NCI-H2196 (cell line): Measurements from ENCODE around the gene KLHL29.

Source experiments
- DNase-seq: peaks from one replicate; lab custom pipeline; 2025; ENCODE audit not compliant: unreplicated experiment; lab: John Stamatoyannopoulos, UW

KLHL29 gene

DNA sequence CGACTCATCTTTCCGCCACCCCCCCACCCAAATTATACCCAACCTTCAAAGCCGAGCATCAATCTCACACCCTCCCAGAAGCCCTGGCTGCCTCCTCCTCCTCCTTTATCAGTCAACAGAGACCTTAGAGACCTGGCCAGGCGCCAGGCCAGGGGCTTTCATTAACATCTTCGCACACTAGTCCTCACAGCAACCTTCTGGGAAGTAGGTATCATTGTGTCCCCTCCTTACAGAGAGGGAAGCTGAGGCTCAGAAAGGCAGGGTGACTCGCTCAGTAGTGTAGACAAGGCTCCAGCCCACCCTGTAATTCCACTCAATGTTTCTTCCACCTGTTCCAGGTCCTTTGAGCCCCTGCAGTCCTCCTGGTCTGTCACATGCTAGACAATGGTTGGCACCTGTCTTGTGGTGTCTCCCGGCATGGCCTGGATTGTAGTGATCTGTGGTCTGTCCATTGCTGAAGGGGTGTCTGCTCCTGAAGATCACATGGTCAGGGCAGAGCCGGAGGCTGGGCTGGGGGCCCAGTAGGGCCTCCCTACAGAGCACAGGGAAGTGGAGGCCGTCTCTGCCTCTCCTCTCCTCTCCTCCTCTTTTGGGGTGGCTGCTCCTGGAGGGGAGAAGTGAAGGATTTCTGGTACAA is 36.0 kb downstream of the KLHL29 start:
- no peak for DNase-seq

DNA sequence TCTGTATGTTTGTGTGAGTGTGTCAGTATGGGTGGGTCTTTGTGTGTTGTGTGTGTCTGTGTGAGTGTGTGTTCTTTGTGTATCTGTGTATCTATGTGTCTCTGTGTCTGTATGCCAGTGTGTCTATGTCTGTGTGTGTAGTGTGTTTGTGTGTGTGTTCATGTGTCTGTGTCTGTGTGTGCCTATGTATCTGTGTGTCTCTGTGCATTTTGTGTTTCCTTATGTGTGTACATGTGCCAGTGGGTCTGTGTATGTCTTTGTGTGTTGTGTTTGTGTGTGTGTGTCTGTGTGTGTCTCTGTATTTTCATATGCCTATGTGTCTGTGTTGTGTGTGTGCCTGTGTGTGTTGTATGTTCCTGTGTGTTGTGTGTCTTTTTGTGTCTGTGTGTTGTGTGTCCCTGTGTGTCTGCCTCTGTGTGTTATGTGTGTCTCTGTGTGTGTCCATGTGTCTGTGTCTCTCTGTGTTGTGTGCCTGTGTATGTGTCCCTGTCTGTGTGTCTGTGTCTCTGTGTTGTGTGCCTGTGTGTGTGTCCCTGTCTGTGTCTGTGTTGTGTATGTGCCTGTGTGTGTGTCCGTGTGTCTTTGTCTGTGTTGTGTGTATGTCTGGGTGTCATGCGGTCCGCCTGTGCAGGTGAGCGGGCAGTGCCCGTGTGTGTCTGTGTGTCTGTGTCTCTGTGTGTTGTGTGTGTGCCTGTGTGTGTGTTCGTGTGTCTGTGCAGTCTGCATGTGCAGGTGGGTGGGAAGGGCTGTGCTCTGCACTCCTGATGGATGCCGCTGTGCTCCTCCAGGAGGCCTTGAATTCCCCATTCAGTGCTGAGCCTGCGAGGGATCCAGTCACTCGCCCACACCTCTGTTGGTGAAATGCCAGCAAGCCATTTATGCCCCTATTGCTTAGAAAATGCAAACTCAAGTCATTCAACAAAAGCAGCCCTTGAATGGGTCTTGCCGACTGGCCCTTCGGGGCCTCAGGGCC is 37.4 kb downstream of the KLHL29 start:
- DNase-seq = no peak

DNA sequence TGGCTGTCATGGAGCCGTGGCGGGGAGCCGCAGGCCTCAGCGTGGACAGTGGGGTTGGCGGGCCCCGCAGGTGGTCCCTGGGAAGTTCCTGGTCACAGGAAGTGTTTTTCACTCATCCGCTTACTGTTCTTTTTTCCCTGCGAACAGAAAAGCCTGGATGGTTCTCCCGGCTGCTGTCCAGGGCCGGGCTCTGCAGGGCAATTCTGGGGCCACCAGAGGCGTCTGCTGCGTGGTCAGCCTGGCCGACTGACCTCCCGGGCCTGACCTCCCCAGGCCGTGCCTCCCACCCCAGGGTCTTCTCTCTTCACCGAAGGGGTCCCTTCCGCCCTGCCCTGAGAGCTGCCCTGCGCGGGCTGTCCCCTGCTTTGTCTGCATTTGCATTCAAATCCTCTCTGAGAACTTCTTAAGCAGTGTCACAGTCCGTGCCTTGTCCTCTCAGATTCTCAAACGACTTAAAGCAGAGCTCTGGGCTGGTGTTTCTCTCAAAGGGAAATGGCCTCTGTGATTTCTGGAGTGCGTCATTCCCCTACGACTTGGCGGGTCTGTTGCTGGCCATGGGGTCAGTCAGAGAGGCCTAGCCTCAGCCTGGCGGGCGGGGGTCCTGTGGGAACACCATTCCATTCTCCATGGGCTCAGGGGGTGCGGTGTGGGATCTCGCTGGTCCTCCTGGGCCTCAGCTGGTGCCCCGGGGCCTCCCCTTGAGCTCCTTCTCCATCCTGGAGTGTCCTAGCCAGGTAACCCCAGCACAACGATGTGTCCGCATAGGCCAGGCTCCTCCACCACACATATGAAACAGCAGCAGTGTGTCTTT is 38.3 kb downstream of the KLHL29 start:
- no peak for DNase-seq

DNA sequence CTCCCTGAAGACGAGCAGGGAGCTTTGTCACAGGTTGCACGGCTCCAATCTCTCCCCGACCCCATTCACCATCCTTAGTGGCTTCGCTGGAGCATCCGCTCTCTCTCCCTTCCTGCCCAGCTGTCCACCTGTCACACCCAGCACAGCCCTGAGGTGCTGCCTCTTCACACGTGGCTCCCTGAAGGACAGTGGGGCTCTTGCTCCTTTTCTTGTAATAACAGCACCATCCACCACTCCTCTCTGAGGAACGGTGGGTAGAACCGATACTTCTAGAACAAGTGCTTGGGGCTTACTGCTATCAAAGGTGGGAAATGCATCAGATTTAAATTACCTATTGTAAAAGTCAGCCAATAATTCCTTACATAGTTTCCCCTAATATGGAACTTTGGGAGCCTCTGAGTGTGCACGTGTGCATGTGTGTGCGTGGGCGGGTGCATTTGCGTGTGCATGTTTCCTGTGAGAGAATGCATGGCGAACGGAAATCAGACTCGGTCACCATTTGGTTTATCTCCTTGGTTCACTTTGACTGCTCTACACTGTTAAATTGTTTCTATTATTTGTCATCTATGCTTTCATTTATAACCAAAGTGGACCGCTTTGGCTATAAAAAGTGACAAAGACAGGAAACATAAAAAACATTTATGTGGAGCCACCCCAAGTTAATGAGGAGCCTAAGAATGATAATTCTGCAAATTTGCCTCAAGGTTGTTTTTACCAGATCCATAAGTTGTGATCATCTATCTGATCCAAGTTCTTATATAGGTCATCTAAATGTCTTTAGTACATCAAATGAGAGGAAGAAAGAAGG is 39.1 kb downstream of the KLHL29 start:
- no peak for DNase-seq

DNA sequence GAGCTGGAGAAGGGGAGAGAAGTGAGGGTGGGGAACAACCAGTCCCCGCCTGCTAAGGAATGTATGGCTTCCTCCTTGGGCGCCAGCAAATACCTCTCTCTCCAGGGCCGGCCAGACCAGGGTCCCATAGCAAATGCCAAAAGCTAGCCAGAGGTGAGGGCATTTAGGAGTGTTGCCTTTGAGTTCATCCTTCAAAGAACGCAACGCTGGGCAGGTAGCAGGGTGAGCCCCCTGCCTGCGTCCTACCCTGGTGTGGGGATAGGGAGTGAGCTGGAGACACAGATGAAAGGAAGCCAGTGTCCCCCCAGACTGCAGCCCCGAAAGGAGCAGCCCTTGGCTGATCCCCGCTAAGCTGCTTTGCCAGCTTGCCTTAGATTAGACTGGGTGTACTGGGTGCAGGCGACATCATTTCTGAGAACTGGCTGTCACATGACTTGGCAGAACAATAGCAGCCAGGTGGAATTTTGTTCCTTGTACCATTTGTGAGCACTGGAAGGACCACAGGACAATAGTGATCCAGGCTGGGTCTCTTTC is 40.4 kb downstream of the KLHL29 start:
- no peak for DNase-seq

DNA sequence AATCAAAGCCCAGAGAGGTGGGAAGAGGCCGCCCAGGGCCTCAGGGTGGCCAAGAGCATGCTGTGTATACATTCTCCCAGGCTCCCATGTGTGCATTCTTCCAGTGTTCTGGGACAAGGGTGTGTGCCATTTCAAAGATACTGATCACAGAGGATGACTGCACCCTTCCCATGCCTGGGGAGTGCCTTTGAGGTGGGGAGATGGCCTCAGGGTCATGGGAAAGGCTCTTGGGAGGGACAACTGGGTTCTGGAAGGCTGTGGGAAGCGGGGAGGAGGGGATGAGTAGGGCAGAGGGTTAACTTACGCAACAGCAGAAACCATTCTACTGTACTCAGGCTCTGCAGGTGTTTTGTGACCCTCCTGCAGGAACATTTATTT is 40.9 kb downstream of the KLHL29 start:
- DNase-seq = no peak

DNA sequence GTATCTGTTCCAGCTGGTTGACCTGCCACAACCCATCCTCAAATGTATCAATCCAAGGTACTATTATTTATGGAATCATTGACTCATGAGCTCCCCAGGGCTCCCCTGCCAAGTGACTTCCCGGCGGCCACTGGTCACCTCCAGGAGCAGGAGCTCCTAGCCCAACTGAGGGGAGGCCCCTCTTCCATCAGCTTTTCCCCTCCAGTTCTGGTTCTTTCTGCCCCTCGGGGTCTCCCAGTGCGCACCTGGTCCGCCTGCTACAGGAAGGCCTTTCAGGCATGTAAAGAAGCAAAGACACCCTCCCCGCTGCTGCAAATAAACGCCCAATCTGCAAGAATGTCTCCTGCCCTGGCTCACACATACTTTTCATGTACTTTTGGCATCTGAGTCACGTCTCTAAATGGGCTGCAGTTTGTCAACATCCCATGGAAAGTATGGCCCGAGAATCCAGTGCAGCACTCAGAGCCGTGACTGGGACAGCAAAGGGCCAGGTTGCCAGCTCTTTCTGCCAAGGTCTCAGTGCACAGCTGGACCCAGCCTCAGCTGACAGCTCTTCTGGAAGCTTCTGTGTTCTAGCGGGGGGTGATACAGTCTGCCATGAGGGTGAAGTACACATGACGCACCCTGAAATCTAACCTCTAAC is 41.4 kb downstream of the KLHL29 start:
- DNase-seq = no peak

DNA sequence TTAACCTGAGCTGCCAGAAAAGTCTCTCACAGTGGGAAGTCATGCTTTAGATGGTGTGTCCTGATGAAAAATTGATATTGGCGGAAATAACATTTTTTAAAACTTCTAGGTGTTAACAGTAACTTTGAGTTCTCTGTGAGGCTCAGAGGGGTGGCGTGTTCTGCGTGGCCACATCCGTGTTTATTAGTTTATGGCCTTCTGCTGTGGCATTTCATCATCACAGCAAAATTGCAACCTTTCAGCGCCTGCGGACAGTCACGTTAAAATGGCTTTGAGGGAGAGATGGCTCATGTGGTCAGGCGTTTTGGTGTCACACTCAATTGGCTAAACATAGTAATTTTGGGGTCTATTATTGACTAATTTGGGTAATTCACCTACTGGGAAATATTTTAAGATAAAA is 42.4 kb downstream of the KLHL29 start:
- no peak for DNase-seq

DNA sequence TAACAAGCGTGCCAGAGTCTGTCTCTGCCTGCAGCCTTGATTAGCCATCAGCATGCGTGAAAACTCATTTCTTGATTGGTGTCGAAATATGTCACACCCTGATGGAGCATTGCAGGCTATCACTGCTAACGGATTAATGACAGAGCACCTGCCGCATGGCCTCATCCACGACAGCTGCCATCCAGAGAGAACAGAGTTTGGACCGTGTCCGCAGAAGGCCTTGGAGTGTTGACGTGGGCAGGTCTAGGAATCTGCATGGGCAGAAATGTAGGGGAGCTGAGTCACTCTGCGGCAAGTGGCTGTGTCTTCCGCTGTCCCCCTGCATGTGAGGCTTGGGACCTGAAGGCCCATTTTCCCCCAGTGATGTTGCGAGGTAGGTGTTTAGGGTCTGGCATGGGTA is 43.0 kb downstream of the KLHL29 start:
- DNase-seq = no peak

DNA sequence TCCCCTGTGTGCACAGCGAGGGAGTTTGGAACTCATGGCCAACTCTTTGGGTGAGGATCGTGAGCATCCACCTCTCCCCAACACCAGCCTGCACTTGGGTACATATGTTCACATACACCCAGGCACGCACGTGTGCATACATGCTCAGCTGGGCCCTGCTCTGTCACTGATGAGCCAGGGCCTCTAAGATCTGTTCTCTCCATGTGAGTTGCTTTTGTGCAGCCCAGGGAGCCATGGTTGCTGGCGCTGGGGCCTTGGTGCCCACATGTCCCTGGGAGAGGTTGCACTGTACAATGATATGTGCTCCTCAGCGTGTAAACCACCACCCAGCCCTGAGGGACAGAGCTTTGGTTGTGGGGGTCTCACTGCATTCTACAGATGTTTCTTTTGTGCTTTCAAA is 44.1 kb downstream of the KLHL29 start:
- no peak for DNase-seq

DNA sequence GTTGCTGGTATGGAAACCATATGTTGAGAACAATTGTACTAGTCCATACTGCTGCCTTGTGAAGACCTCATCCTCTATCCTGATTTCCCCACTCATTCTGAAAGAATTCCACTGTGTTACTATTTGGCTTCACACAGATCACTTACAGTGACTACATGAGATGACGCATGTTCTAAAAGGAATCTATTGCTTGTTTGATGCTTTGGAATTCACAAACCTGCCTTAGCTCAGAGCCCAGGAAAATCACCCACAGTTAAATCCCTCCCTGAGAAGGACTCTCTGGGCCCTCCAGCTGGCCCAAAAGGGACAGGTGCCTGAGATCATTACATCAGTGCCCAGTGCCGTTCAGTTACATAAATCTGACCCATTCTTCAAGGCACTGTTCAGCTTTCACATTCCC is 45.3 kb downstream of the KLHL29 start:
- DNase-seq = no peak

DNA sequence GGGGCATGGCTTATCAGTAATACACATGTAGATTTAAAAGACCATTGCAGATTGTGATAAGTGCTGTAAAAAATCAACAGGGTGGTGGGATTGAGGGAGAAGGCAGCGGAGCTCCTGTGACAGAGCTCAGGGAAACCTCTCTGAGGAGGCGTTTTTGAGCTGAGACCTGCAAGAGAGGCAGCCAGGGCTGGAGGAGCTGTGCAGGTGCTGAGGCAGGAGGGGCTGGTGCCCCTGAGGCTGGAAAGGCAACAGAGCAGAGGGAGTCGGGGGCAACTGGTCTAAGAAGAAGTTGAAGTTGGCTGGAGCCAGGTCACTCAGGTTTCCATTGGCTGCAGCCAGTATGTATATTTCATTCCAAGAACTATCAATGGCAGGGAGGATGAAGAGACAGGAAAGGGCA is 47.6 kb downstream of the KLHL29 start:
- no peak for DNase-seq

DNA sequence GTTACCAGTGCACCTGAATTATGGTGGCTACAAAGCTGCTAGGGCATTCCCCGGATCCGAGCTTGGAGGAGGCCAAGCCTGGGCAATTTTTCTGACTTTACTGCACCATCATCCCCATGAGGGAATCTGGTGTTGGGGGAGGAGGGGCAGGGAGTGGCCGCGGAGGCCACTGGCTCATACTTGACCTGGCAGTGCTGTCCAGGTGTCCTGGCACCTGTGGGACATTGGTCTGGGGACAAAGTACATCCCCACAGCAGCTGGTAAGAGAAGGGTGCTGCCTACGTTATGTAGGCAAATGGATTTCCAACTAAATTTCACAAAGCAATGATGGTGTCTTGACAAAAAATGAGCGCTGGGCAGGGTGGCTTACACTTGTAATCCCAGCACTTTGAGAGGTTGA is 48.3 kb downstream of the KLHL29 start:
- no peak for DNase-seq

DNA sequence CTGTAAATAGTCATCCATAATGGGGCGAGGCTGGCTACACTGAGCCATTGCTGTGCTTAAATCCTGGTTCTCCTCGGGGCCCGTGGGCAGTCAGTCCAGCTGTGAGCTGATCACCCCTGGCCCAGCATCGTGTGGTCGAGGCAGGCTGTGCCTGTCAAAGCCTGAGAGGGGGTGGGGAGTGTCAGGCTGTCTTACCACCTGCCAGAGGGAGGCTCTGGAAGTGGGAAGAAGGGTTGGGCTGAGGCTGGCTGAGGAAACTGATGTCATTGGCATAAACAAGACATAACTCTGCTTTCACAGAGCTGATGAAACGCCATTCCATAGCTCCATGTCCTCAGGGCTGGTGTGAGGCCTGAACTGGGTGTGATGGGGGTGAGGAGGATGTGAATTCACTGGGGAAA is 49.7 kb downstream of the KLHL29 start:
- no peak for DNase-seq

DNA sequence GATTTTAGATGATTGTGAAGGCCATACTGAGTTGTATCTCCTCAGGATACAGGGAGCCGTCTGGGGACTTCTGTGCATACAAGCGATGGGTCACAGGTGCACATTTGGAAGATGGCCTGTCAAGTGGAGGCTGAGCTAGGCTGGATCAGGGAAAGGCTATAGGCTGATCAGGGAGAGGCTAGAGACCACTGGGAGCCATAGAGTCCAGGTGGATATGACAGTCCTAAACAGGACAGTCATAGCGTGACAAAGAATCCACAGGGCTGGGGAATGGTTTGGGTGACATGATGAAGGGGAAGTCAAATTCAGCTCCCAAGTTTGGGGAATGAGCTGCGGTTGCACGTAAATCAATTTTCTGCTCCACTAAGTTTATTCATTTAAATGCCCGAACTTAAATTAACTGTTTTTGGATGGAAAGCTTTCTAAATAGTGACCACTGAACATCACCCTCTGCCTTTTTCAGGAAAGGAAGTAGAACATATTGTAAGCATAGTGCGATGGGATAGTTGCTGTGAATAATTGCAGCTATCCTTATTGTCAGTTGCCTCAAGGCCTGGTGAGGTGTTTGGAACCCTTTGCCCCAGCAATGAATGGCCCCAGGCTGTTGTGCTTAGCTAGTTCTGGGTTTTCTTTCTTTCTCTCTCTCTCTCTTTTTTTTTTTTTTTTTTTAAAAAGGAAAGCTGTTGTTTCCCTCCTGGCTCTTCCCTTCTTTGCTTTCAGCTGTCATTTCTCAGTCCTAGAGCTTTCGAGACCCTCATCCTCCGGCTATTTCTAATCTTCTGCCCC is 50.5 kb downstream of the KLHL29 start:
- no peak for DNase-seq

DNA sequence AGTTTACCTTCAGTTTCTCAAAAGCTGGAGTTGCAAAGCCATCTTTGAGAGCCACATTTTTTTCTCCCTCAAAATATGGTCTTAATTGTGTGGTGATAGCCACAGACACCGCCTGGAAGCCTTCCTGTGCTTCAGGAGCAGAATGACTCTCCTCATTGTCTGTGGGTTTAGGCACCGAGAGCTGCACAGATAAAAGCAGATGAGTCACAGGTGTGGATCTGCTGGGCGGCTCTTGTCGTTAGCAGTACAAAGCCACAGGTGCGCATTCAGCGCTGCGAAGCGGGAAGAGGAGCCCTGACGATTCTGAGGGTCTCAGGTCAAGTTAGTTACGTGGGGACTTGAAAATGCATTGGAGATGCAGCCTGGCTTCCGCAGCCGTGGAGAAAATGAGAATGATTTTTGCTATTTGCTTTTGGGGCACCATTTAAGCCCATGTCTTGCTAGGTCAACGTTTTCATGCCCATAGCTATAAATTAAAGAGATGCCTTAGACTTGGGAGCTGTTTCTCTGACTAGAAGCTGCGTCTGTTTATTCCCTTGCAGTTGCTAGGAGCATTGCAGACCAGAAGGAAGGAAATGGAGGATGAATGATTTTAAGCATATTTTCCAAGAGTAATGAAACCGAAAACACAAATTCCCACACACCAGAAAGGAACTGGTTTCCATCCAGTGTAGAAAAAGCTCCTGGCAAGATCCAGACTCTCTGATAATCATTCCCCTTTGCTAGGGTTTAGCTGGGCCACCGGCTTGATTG is 51.5 kb downstream of the KLHL29 start:
- DNase-seq = no peak

DNA sequence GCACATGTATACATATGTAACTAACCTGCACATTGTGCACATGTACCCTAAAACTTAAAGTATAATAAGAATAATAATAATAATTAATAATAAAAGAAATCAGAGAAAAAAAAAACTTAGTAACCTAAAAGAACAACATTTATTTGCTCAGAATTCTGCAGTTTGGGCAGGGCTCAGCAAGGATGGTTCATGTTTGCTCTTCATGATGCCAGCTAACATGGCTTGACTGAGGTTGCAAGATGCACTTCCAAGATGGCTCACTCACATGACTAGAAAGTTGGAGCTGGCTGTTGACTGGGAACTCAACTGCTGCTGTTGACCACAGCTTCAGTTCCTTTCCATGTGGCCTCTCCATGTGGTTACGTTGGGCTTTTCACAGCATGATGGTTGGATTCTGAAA is 56.4 kb downstream of the KLHL29 start:
- no peak for DNase-seq

DNA sequence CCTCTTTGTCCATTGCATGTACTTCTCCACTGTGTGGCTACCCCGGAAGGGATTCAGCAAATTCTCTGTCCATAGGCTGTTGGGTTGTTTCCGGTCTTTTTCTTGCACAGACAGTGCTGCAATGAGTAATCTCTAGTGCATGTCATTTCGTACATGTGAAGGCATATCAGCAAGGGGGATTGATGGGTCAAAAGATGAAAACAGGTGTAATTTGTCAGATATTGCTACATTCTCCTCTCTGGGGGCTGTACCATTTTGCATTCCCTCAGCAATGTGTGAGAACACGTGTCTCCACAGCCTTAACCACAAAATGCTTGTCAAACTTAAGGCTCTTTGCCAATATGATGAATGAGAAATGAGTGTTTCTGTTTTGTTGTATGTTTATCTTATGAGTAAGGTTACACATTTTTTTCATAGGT is 60.5 kb downstream of the KLHL29 start:
- DNase-seq = no peak

DNA sequence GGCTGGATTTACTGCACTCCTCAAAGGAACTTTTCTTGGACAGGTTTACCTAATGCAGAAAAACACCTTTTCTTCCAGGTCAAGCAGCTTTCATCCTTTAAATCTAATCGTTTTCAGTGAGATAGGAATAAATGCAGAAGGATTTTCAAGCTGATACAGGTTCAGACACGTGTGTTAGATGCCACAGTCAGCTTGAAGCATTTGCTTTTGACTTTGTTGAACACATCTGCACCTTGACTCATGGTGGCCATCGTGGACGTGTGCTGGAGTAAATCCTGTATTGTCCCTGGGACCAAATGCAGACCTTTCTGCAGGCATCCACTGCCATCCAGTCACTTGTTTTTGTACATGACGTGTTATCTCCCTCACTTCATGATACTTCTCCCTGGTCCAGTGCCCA is 61.9 kb downstream of the KLHL29 start:
- no peak for DNase-seq
